Measurements from ENCODE around the gene SPEM3.

DNA sequence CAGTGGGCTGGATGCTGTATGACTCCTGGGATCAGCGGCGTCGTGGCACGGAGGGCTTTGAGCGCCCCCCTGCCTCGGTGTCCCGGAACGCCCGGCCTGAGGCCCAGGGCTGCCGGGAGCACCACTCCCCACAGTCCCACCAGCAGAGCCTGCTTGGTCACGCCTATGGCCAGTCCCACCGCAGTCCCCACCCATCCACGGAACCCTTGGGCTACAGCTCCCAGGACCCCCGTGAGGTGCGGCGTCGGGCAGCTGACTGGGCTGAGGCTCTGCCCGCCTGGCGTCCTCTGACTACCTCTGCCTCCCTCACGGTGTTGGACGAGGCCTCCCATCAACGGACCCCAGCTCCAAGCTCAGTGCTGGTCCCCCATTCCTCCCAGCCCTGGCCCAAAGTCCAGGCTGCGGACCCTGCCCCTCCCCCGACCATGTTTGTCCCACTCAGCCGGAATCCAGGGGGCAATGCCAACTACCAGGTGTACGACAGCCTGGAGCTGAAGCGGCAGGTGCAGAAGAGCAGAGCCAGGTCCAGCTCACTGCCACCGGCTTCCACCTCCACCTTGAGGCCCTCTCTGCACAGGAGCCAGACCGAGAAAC, 1.7 kb upstream of the SPEM3 start:
- TF ChIP-seq, protein P1, sequence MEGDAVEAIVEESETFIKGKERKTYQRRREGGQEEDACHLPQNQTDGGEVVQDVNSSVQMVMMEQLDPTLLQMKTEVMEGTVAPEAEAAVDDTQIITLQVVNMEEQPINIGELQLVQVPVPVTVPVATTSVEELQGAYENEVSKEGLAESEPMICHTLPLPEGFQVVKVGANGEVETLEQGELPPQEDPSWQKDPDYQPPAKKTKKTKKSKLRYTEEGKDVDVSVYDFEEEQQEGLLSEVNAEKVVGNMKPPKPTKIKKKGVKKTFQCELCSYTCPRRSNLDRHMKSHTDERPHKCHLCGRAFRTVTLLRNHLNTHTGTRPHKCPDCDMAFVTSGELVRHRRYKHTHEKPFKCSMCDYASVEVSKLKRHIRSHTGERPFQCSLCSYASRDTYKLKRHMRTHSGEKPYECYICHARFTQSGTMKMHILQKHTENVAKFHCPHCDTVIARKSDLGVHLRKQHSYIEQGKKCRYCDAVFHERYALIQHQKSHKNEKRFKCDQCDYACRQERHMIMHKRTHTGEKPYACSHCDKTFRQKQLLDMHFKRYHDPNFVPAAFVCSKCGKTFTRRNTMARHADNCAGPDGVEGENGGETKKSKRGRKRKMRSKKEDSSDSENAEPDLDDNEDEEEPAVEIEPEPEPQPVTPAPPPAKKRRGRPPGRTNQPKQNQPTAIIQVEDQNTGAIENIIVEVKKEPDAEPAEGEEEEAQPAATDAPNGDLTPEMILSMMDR (conservative IDR thresholded peaks at IDR 0.05; ENCODE audit: low read length): no peak
- TF ChIP-seq EZH2phosphoT487 (IDR thresholded peaks at IDR 0.05; ENCODE audit: borderline replicate concordance, low read depth, low read length): no peak
